Liver (tissue), 9 donors: ENCODE data around the gene CDH22. TPM values are rescaled to one million over a fixed set of nuclear protein-coding genes. Genes with fewer than 3 reads are reported as not detected.

Experiments used
- DNase-seq: peaks from one replicate; pipeline ENCODE4 v3.0.0-alpha.2; 2017; ENCODE audit warnings: low spot score
- H3K27ac ChIP-seq, 2 donors: one replicate each; pipeline ENCODE4 v1.7.0; 2013; ENCODE audit warnings: inconsistent platforms in 2 of 2, low read length in 2 of 2, control low read depth in 1 of 2, low read depth in 1 of 2, mild to moderate bottlenecking in 1 of 2
- H3K27me3 ChIP-seq, 4 donors: one replicate each; pipeline versions ENCODE4 v1.6.1 to v1.7.0; 2013; ENCODE audit warnings: low read length in 3 of 4, inconsistent platforms in 1 of 4, mild to moderate bottlenecking in 1 of 4, moderate library complexity in 1 of 4; ENCODE audit not compliant: control insufficient read depth in 4 of 4, insufficient read depth in 4 of 4
- H3K36me3 ChIP-seq, 4 donors: one replicate each; pipeline versions ENCODE4 v1.6.1 to v1.7.0; 2013; ENCODE audit warnings: low read length in 3 of 4, mild to moderate bottlenecking in 3 of 4, low read depth in 1 of 4, moderate library complexity in 1 of 4; ENCODE audit not compliant: control insufficient read depth in 4 of 4, insufficient read depth in 3 of 4
- H3K4me1 ChIP-seq, 4 donors: one replicate each; pipeline versions ENCODE4 v1.6.1 to v1.7.0; 2013; ENCODE audit warnings: low read length in 3 of 4, mild to moderate bottlenecking in 3 of 4, moderate library complexity in 1 of 4; ENCODE audit not compliant: control insufficient read depth in 4 of 4, insufficient read depth in 4 of 4
- H3K4me3 ChIP-seq, 3 donors: one replicate each; pipeline versions ENCODE4 v1.6.1 to v1.7.0; 2013; ENCODE audit warnings: low read length in 3 of 3, control low read depth in 1 of 3, low read depth in 1 of 3, mild to moderate bottlenecking in 1 of 3
- H3K9ac ChIP-seq, 2 donors: one replicate each; pipeline ENCODE4 v1.7.0; 2013; ENCODE audit warnings: low read length in 2 of 2, mild to moderate bottlenecking in 2 of 2, moderate library complexity in 2 of 2, control low read depth in 1 of 2, low read depth in 1 of 2
- H3K9me3 ChIP-seq, 4 donors: one replicate each; pipeline versions ENCODE4 v1.6.1 to v1.7.0; 2013; ENCODE audit warnings: low read length in 3 of 4; ENCODE audit not compliant: control insufficient read depth in 4 of 4
- EGR1 ChIP-seq, 2 donors: IDR thresholded peaks; 2 replicates each; pipeline ENCODE4 v1.6.1; 2016 to 2018; ENCODE audit warnings: antibody characterized with exemption in 2 of 2, low read depth in 2 of 2
- FOXA1 ChIP-seq: IDR thresholded peaks from 2 replicates; pipeline ENCODE4 v1.6.1; 2016; ENCODE audit warnings: antibody characterized with exemption
- FOXA2 ChIP-seq: IDR thresholded peaks from 2 replicates; pipeline ENCODE4 v1.6.1; 2016; ENCODE audit warnings: antibody characterized with exemption
- GABPA ChIP-seq, 2 donors: IDR thresholded peaks in 1 of 2; conservative IDR thresholded peaks in 1 of 2; 2 replicates each; pipeline ENCODE4 v1.6.1; 2016; ENCODE audit warnings: antibody characterized with exemption in 2 of 2, mild to moderate bottlenecking in 1 of 2, moderate library complexity in 1 of 2
- HNF4A ChIP-seq, 2 donors: conservative IDR thresholded peaks; 2 replicates each; pipeline ENCODE4 v1.6.1; 2016; ENCODE audit warnings: antibody characterized with exemption in 2 of 2, mild to moderate bottlenecking in 2 of 2
- HNF4G ChIP-seq: IDR thresholded peaks from 2 replicates; pipeline ENCODE4 v1.6.1; 2016; ENCODE audit warnings: antibody characterized with exemption
- JUND ChIP-seq, 2 donors: IDR thresholded peaks; 2 replicates each; pipeline ENCODE4 v1.6.1; 2016; ENCODE audit warnings: antibody characterized with exemption in 2 of 2
- RAD21 ChIP-seq, 2 donors: IDR thresholded peaks; 2 replicates each; pipeline ENCODE4 v1.6.1; 2016; ENCODE audit warnings: antibody characterized with exemption in 2 of 2, mild to moderate bottlenecking in 2 of 2
- SP1 ChIP-seq: IDR thresholded peaks from 2 replicates; pipeline ENCODE4 v1.6.1; 2018; ENCODE audit warnings: antibody characterized with exemption, mild to moderate bottlenecking
- TAF1 ChIP-seq: conservative IDR thresholded peaks from 2 replicates; pipeline ENCODE4 v1.6.1; 2016; ENCODE audit warnings: antibody characterized with exemption, mild to moderate bottlenecking
- WGBS: extraction: QIAGEN DNeasy Blood & Tissue Kit; methylation state at CpG from one replicate; pipeline ENCODE4 v1.1.7; 2013; 5-methylcytosine and 5-hydroxymethylcytosine counted together
- polyA plus RNA-seq, 2 donors: library from polyadenylated mRNA; stranded (reverse) in 1 of 2; unstranded in 1 of 2; fragments of 200-250 nt in 1 of 2; fragments of >200 nt in 1 of 2; fragmentation: Nextera tagmentation in 1 of 2; extraction: Ambion mirVana in 1 of 2; gene quantifications; one replicate each; pipeline versions ENCODE4 v1.2.1 to v1.2.3, GENCODE V29; 2013 to 2015
- total RNA-seq, 2 donors: library from RNA; depleted of rRNA; stranded (reverse); fragments of >200 nt; gene quantifications; one replicate each; pipeline ENCODE4 v1.2.3, GENCODE V29; 2014
- TF ChIP-seq, protein P1 (sequence below): fragments of 150-350 bp; IDR thresholded peaks from 2 replicates; pipeline ENCODE4 v1.5.1; 2017; ENCODE audit warnings: improper control_type of control experiment, low read depth, low read length; ENCODE audit not compliant: missing input control
- TF ChIP-seq, protein P2 (sequence below): IDR thresholded peaks from 2 replicates; pipeline ENCODE4 v1.6.1; 2016; ENCODE audit warnings: antibody characterized with exemption
- TF ChIP-seq, protein P3 (sequence below): IDR thresholded peaks from 2 replicates; pipeline ENCODE4 v1.6.1; 2016; ENCODE audit warnings: antibody characterized with exemption
- TF ChIP-seq, protein P4 (sequence below): IDR thresholded peaks from 2 replicates; pipeline ENCODE4 v1.6.1; 2016; ENCODE audit warnings: antibody characterized with exemption
- donor health status: healthy.
- donor health status: healthy.
- donor health status: healthy.
- donor health status: healthy.
- donor health status: healthy.

The CDH22 gene
- total and polyA plus RNA-seq, 4 donors, result 0.02 TPM; not detected in 3

DNA sequence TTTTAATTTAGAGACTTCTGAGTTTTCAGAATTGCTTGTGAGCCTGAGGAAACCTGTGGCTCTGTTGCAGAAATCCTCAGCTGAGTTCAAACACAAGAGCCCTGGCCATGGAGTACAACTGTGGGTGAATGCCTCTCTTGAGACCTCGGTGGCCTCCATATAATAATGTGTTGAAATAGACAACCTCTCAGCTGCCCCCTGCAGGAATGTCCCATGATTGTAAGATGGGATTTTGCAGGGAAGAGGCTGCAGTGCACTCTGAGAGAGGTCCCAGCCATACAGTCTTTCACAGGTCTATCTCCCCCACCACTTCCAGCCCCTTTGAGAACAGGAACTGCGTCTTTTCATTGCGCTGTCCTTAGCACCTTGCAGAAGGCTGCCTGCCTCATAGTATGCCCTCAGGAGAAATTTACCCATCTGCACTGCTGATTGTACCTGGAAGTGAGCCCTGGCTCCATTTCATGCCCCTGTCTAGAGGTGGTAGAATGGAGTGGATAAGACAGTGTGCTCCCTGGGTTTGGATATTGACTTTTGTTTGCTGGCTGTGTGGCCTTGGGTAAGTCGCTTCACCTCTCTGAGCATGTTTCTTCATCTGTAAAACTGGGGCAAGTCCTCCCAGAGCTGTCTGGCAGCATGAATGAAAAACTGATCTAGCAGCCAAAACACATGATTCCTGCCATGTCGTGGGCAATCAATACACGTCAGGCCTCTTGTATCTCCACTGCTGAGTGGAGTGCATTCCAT lies 16.8 kb upstream of the CDH22 start:
- TF ChIP-seq GABPA (IDR thresholded peaks at IDR 0.05 in 1 of 2, conservative IDR thresholded peaks at IDR 0.05 in 1 of 2) (no peak), SP1 (no peak), RAD21 (IDR thresholded peaks at IDR 0.05) (peak; percentile 50 to 65), HNF4G (no peak), TAF1 (no peak), HNF4A (conservative IDR thresholded peaks at IDR 0.05) (no peak)
- TF ChIP-seq, protein P1, sequence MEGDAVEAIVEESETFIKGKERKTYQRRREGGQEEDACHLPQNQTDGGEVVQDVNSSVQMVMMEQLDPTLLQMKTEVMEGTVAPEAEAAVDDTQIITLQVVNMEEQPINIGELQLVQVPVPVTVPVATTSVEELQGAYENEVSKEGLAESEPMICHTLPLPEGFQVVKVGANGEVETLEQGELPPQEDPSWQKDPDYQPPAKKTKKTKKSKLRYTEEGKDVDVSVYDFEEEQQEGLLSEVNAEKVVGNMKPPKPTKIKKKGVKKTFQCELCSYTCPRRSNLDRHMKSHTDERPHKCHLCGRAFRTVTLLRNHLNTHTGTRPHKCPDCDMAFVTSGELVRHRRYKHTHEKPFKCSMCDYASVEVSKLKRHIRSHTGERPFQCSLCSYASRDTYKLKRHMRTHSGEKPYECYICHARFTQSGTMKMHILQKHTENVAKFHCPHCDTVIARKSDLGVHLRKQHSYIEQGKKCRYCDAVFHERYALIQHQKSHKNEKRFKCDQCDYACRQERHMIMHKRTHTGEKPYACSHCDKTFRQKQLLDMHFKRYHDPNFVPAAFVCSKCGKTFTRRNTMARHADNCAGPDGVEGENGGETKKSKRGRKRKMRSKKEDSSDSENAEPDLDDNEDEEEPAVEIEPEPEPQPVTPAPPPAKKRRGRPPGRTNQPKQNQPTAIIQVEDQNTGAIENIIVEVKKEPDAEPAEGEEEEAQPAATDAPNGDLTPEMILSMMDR, result peak; percentile 41
- TF ChIP-seq, protein P2, sequence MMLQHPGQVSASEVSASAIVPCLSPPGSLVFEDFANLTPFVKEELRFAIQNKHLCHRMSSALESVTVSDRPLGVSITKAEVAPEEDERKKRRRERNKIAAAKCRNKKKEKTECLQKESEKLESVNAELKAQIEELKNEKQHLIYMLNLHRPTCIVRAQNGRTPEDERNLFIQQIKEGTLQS, result no peak
- H3K27me3 ChIP-seq, result no peaks in the 10 kb centered on the region
- no peak overlapping the region for H3K4me3 ChIP-seq

DNA sequence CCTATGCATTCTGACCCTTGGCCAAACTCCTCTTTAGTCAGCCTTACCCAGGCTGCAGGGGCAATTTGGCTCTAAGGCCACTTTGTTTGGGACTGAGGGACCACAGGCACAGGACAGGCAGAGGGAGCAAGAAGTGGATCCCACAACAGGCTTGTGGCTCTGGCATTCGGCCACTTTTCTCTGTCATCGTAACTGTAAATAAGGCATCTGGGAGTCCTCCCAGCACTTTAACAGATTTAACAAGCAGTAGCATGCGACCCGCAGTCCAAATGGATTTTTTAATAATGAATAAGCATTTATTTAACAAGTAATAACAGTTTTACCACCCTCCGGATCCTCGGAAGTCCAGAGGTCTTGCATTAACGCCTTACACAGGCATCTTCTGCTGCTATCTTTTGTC lies 16.1 kb upstream of the CDH22 start:
- no peak for DNase-seq
- Histone ChIP-seq H3K4me3 (no peak overlapping the region), H3K27ac (no peak overlapping the region), H3K4me1 (no peaks in the 10 kb centered on the region), H3K27me3 (no peaks in the 10 kb centered on the region), H3K36me3 (no peaks in the 10 kb centered on the region), H3K9me3 (no peaks in the 10 kb centered on the region), H3K9ac (no peak overlapping the region)
- TF ChIP-seq JUND (IDR thresholded peaks at IDR 0.05) (no peak), FOXA1 (no peak), EGR1 (IDR thresholded peaks at IDR 0.05; ENCODE audit: low read depth in 2 of 2) (no peak), FOXA2 (no peak), HNF4A (conservative IDR thresholded peaks at IDR 0.05) (no peak), SP1 (no peak)
- TF ChIP-seq, protein P3, sequence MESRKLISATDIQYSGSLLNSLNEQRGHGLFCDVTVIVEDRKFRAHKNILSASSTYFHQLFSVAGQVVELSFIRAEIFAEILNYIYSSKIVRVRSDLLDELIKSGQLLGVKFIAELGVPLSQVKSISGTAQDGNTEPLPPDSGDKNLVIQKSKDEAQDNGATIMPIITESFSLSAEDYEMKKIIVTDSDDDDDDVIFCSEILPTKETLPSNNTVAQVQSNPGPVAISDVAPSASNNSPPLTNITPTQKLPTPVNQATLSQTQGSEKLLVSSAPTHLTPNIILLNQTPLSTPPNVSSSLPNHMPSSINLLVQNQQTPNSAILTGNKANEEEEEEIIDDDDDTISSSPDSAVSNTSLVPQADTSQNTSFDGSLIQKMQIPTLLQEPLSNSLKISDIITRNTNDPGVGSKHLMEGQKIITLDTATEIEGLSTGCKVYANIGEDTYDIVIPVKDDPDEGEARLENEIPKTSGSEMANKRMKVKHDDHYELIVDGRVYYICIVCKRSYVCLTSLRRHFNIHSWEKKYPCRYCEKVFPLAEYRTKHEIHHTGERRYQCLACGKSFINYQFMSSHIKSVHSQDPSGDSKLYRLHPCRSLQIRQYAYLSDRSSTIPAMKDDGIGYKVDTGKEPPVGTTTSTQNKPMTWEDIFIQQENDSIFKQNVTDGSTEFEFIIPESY, result no peak
- TF ChIP-seq, protein P2, result no peak
- TF ChIP-seq, protein P4, sequence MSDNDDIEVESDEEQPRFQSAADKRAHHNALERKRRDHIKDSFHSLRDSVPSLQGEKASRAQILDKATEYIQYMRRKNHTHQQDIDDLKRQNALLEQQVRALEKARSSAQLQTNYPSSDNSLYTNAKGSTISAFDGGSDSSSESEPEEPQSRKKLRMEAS, result no peak
- TF ChIP-seq, protein P1, result no peak
- 63% methylated on average over 7 of the region's 7 CpGs for WGBS

More for the DNA sequence above, 16.8 kb upstream of the CDH22 start:
- H3K36me3 ChIP-seq, result no peaks in the 10 kb centered on the region
- DNase-seq, result no peak
- no peak overlapping the region for H3K27ac ChIP-seq
- no peaks in the 10 kb centered on the region for H3K4me1 ChIP-seq
- H3K9me3 ChIP-seq, result no peaks in the 10 kb centered on the region
- 56% methylated on average over 6 of the region's 6 CpGs for WGBS
- no peak overlapping the region for H3K9ac ChIP-seq
